HL-60 (cell line): ENCODE measurements around the gene GNPTG.

Source experiments
- DNase-seq, 2 experiments: peaks; one replicate each; pipeline ENCODE4 v3.0.0-alpha.2; 2010 to 2020; ENCODE audit warnings: low read depth in 1 of 2, low spot score in 1 of 2
- H3K27ac ChIP-seq: fragments of 250-450 bp; sonication (Bioruptor Pico); replicated peaks from 2 replicates; pipeline ENCODE4 v1.5.1; 2020; ENCODE audit warnings: mild to moderate bottlenecking, moderate library complexity
- H3K27me3 ChIP-seq: fragments of 250-450 bp; sonication (Bioruptor Pico); 2 replicates; pipeline ENCODE4 v1.5.1; 2021; ENCODE audit warnings: mild to moderate bottlenecking, moderate library complexity; ENCODE audit not compliant: insufficient read depth, poor library complexity, severe bottlenecking
- H3K4me3 ChIP-seq: replicated peaks from 2 replicates; pipeline ENCODE4 v1.5.1; 2011; ENCODE audit warnings: mild to moderate bottlenecking, control low read depth, low read length; ENCODE audit not compliant: insufficient read depth
- GABPA ChIP-seq: IDR thresholded peaks from 2 replicates; pipeline ENCODE4 v1.6.1; 2012; ENCODE audit warnings: low read depth
- POLR2AphosphoS5 ChIP-seq: IDR thresholded peaks from 2 replicates; pipeline ENCODE4 v1.6.1; 2012; ENCODE audit warnings: low read depth
- SPI1 ChIP-seq: IDR thresholded peaks from 2 replicates; pipeline ENCODE4 v1.6.1; 2012; ENCODE audit warnings: low read depth, mild to moderate bottlenecking, borderline replicate concordance
- TF ChIP-seq, protein P1 (sequence below): IDR thresholded peaks from 2 replicates; pipeline ENCODE4 v1.6.1; 2012; ENCODE audit warnings: low read depth; ENCODE audit not compliant: insufficient replicate concordance
- TF ChIP-seq, protein P2 (sequence below): IDR thresholded peaks from one replicate; pipeline ENCODE4 v1.5.1; 2011; ENCODE audit warnings: low read length, control low read depth, inconsistent platforms; ENCODE audit not compliant: insufficient read depth

GNPTG gene

DNA sequence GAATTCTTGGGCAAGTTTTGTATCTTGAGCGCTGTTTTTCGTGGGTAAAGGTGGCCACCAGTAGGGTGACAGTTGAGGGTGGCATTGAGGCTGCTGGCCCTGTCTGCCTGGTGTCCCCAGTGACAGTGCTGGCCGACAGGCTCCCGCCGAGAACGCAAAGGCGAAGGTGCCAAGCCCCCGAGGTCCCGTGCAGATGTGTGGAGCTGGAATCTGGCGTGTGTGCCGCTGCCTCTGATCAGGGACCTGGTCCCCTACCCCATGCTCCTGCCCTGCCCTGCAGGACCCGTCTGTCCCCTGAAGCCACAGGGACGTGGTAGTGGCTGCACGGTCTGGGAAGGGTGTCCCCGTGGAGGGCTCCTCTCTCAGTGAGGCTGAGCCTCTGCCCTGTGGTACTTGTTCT is 38.8 kb upstream of the GNPTG start:
- Histone ChIP-seq H3K27me3 (no peaks in the 10 kb centered on the region), H3K27ac (no peak overlapping the region), H3K4me3 (no peak overlapping the region)
- TF ChIP-seq, protein P1, sequence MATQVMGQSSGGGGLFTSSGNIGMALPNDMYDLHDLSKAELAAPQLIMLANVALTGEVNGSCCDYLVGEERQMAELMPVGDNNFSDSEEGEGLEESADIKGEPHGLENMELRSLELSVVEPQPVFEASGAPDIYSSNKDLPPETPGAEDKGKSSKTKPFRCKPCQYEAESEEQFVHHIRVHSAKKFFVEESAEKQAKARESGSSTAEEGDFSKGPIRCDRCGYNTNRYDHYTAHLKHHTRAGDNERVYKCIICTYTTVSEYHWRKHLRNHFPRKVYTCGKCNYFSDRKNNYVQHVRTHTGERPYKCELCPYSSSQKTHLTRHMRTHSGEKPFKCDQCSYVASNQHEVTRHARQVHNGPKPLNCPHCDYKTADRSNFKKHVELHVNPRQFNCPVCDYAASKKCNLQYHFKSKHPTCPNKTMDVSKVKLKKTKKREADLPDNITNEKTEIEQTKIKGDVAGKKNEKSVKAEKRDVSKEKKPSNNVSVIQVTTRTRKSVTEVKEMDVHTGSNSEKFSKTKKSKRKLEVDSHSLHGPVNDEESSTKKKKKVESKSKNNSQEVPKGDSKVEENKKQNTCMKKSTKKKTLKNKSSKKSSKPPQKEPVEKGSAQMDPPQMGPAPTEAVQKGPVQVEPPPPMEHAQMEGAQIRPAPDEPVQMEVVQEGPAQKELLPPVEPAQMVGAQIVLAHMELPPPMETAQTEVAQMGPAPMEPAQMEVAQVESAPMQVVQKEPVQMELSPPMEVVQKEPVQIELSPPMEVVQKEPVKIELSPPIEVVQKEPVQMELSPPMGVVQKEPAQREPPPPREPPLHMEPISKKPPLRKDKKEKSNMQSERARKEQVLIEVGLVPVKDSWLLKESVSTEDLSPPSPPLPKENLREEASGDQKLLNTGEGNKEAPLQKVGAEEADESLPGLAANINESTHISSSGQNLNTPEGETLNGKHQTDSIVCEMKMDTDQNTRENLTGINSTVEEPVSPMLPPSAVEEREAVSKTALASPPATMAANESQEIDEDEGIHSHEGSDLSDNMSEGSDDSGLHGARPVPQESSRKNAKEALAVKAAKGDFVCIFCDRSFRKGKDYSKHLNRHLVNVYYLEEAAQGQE: no peak
- TF ChIP-seq GABPA (no peak), POLR2AphosphoS5 (no peak), SPI1 (no peak)
- TF ChIP-seq, protein P2, sequence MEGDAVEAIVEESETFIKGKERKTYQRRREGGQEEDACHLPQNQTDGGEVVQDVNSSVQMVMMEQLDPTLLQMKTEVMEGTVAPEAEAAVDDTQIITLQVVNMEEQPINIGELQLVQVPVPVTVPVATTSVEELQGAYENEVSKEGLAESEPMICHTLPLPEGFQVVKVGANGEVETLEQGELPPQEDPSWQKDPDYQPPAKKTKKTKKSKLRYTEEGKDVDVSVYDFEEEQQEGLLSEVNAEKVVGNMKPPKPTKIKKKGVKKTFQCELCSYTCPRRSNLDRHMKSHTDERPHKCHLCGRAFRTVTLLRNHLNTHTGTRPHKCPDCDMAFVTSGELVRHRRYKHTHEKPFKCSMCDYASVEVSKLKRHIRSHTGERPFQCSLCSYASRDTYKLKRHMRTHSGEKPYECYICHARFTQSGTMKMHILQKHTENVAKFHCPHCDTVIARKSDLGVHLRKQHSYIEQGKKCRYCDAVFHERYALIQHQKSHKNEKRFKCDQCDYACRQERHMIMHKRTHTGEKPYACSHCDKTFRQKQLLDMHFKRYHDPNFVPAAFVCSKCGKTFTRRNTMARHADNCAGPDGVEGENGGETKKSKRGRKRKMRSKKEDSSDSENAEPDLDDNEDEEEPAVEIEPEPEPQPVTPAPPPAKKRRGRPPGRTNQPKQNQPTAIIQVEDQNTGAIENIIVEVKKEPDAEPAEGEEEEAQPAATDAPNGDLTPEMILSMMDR: no peak
- no peak for DNase-seq

DNA sequence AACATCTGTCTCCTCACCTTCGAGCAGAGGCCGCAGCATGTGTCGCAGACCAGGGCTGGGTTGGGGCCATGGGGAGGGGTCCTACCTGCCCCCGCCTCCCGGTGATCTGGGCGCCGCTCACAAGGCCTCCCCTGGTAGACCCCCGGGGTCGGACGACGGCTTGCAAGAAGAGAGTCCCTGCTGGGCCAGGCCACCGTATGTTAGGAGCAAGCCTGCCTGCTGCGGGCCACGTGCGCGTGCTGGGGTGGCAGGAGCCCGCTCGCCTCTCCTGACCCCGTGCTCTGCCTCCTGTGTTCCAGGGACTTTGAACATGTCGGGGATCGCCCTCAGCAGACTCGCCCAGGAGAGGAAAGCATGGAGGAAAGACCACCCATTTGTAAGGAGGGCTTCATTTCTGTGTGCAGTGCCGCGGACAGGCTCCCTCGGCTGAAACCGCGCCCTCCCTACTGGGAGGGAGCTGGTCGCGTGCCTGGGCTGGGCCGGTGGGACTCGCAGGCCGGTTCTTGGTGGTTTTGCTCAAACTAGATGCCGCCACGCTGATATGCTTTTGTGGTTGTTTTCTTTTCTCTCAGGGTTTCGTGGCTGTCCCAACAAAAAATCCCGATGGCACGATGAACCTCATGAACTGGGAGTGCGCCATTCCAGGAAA is 37.9 kb upstream of the GNPTG start:
- TF ChIP-seq, protein P1: no peak
- TF ChIP-seq, protein P2: no peak
- TF ChIP-seq POLR2AphosphoS5 (no peak), GABPA (no peak), SPI1 (no peak)

GRCh38 chr16:1314399-1315068 is 37.2 kb upstream of the GNPTG start:
- H3K27me3 ChIP-seq: no peaks in the 10 kb centered on the region
- no peak overlapping the region for H3K4me3 ChIP-seq
- no peak for DNase-seq
- no peak overlapping the region for H3K27ac ChIP-seq
- TF ChIP-seq GABPA (no peak), POLR2AphosphoS5 (no peak), SPI1 (no peak)
- TF ChIP-seq, protein P1: no peak
- TF ChIP-seq, protein P2: no peak

More for the DNA sequence above, 37.9 kb upstream of the GNPTG start:
- no peaks in the 10 kb centered on the region for H3K27me3 ChIP-seq
- DNase-seq: no peak
- no peak overlapping the region for H3K27ac ChIP-seq
- no peak overlapping the region for H3K4me3 ChIP-seq
